Panc1 (cell line): Measurements from ENCODE around the gene RNF169. TPM values are rescaled to one million over a fixed set of nuclear protein-coding genes. Genes with fewer than 3 reads are reported as not detected.

ENCODE experiments used
- ATAC-seq: fragments of 200-7000 bp; cut with Tn5 transposase; 2 replicates; pipeline ENCODE4 v1.9.1; 2020; ENCODE audit warnings: mild to moderate bottlenecking, moderate library complexity
- BruUV-seq: library from RNA; stranded (reverse); fragments of 400-500 nt; replicated peaks from 2 replicates; lab custom pipeline; 2021; lab: Mats Ljungman, UMichigan
- CTCF ChIA-PET: fragments of 300-600 bp; sonication (Branson Sonifier 250); formaldehyde crosslinking; loops from one replicate; lab custom pipeline; 2022; ENCODE audit warnings: antibody characterized with exemption; lab: Charles Lee
- POLR2A ChIA-PET: fragments of 300-600 bp; sonication (Branson Sonifier 250); formaldehyde crosslinking; loops from one replicate; lab custom pipeline; 2022; ENCODE audit warnings: antibody characterized with exemption; lab: Charles Lee
- DNase-seq: peaks from one replicate; pipeline ENCODE4 v3.0.0-alpha.2; 2010; ENCODE audit warnings: low read depth, low spot score
- H3K27ac ChIP-seq: 2 replicates; pipeline ENCODE4 v1.5.1; 2011; ENCODE audit warnings: mild to moderate bottlenecking, low read length, inconsistent platforms
- H3K27me3 ChIP-seq: fragments of 200-500 bp; sonication (Bioruptor generic); 2 replicates; pipeline ENCODE4 v1.6.0; 2014; ENCODE audit warnings: low read length, inconsistent platforms; ENCODE audit not compliant: control insufficient read depth, insufficient read depth
- H3K36me3 ChIP-seq: fragments of 200-500 bp; sonication (Bioruptor generic); 2 replicates; pipeline ENCODE4 v1.5.1; 2014; ENCODE audit warnings: inconsistent platforms, mild to moderate bottlenecking, low read length, moderate library complexity; ENCODE audit not compliant: control insufficient read depth, insufficient read depth
- H3K4me1 ChIP-seq: 2 replicates; pipeline ENCODE4 v1.5.1; 2011; ENCODE audit warnings: inconsistent platforms, mild to moderate bottlenecking, low read length, moderate library complexity; ENCODE audit not compliant: control insufficient read depth, insufficient read depth
- H3K4me3 ChIP-seq, 2 experiments: 2 replicates each; pipeline ENCODE4 v1.5.1; 2011 to 2012; ENCODE audit warnings: low read depth in 2 of 2, low read length in 2 of 2, mild to moderate bottlenecking in 2 of 2, inconsistent platforms in 1 of 2, moderate library complexity in 1 of 2
- H3K9me3 ChIP-seq: fragments of 200-500 bp; sonication (Bioruptor generic); 2 replicates; pipeline ENCODE4 v1.5.1; 2014; ENCODE audit warnings: low read depth, mild to moderate bottlenecking, inconsistent platforms, low read length, moderate library complexity; ENCODE audit not compliant: control insufficient read depth, insufficient read depth
- POLR2AphosphoS5 ChIP-seq: IDR thresholded peaks from 2 replicates; pipeline ENCODE4 v1.6.1; 2012; ENCODE audit warnings: mild to moderate bottlenecking, low read depth, low read length, moderate library complexity
- SIN3A ChIP-seq: IDR thresholded peaks from 2 replicates; pipeline ENCODE4 v1.6.1; 2012; ENCODE audit warnings: low read depth, mild to moderate bottlenecking, low read length, moderate library complexity, borderline replicate concordance; ENCODE audit not compliant: insufficient read depth
- TCF7L2 ChIP-seq: IDR thresholded peaks from 2 replicates; pipeline ENCODE4 v1.6.1; 2011; ENCODE audit warnings: mild to moderate bottlenecking, low read depth, low read length, inconsistent platforms
- in situ Hi-C: cut with HindIII; loops from 2 replicates; pipeline ENCODE4 v1.10.0; 2016; ENCODE audit warnings: low sequenced_read_pairs, low pct_unique_long_range_greater_than_20kb
- intact Hi-C: fragments of 100-400 bp; cut with micrococcal nuclease; formaldehyde crosslinking; loops from one replicate; pipeline ENCODE4 v1.10.0; 2022; ENCODE audit not compliant: unreplicated experiment
- total RNA-seq: library from RNA; stranded (reverse); gene quantifications from one replicate; pipeline ENCODE4 v1.2.1, GENCODE V29; 2021; ENCODE audit not compliant: unreplicated experiment
- TF ChIP-seq, protein P1 (sequence below), 2 experiments: IDR thresholded peaks; 2 replicates each; pipeline ENCODE4 v1.6.1; 2011 to 2012; ENCODE audit warnings: low read depth in 2 of 2, control low read depth in 1 of 2, low read length in 1 of 2, mild to moderate bottlenecking in 1 of 2, moderate library complexity in 1 of 2; ENCODE audit not compliant: insufficient read depth in 1 of 2
- TF ChIP-seq, protein P2 (sequence below): fragments of 450-650 bp; IDR thresholded peaks from 2 replicates; pipeline ENCODE4 v1.5.1; 2017; ENCODE audit warnings: mild to moderate bottlenecking

The RNF169 gene
- total RNA-seq, 1 experiment from 2014 or later = 23.6 TPM

DNA sequence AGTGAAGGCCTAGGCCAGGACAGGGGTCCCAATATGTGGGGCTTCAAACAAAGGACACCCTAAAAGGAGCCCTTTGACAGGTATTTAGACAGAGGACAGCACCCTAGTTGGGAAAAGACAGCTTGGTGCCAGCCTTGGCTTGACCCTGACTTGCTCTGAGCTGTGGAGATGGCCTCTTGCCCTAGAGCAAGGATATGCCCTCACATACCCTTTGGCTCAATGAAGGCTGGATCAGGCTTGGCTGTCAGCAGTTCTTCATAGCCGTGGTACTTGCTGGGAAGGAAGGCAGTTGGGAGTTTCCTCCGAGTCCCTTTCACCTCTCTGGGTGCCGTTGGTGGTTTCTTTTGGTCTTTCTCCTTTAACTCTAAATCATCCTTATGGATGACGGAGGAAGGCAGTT, 96.2 kb downstream of the RNF169 start:
- BruUV-seq = no TSS peak
- no peaks in the 10 kb centered on the region for H3K27me3 ChIP-seq
- POLR2A ChIA-PET = no interaction called here
- no peak overlapping the region for H3K27ac ChIP-seq
- in situ Hi-C loops = no loop called here
- H3K36me3 ChIP-seq = peaks cover 15% of the 10 kb centered on the region; the same call in 1 of the 2 replicates
- TF ChIP-seq, protein P1, sequence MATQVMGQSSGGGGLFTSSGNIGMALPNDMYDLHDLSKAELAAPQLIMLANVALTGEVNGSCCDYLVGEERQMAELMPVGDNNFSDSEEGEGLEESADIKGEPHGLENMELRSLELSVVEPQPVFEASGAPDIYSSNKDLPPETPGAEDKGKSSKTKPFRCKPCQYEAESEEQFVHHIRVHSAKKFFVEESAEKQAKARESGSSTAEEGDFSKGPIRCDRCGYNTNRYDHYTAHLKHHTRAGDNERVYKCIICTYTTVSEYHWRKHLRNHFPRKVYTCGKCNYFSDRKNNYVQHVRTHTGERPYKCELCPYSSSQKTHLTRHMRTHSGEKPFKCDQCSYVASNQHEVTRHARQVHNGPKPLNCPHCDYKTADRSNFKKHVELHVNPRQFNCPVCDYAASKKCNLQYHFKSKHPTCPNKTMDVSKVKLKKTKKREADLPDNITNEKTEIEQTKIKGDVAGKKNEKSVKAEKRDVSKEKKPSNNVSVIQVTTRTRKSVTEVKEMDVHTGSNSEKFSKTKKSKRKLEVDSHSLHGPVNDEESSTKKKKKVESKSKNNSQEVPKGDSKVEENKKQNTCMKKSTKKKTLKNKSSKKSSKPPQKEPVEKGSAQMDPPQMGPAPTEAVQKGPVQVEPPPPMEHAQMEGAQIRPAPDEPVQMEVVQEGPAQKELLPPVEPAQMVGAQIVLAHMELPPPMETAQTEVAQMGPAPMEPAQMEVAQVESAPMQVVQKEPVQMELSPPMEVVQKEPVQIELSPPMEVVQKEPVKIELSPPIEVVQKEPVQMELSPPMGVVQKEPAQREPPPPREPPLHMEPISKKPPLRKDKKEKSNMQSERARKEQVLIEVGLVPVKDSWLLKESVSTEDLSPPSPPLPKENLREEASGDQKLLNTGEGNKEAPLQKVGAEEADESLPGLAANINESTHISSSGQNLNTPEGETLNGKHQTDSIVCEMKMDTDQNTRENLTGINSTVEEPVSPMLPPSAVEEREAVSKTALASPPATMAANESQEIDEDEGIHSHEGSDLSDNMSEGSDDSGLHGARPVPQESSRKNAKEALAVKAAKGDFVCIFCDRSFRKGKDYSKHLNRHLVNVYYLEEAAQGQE (IDR thresholded peaks at IDR 0.05; ENCODE audit: insufficient read depth in 1 of 2, low read depth in 2 of 2, low read length in 1 of 2) = no peak
- TF ChIP-seq POLR2AphosphoS5 (no peak), TCF7L2 (no peak), SIN3A (no peak)
- TF ChIP-seq, protein P2, sequence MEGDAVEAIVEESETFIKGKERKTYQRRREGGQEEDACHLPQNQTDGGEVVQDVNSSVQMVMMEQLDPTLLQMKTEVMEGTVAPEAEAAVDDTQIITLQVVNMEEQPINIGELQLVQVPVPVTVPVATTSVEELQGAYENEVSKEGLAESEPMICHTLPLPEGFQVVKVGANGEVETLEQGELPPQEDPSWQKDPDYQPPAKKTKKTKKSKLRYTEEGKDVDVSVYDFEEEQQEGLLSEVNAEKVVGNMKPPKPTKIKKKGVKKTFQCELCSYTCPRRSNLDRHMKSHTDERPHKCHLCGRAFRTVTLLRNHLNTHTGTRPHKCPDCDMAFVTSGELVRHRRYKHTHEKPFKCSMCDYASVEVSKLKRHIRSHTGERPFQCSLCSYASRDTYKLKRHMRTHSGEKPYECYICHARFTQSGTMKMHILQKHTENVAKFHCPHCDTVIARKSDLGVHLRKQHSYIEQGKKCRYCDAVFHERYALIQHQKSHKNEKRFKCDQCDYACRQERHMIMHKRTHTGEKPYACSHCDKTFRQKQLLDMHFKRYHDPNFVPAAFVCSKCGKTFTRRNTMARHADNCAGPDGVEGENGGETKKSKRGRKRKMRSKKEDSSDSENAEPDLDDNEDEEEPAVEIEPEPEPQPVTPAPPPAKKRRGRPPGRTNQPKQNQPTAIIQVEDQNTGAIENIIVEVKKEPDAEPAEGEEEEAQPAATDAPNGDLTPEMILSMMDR = no peak
- H3K9me3 ChIP-seq = no peaks in the 10 kb centered on the region
- intact Hi-C loops = no loop called here
- no peak for ATAC-seq
- CTCF ChIA-PET = no interaction called here
- H3K4me1 ChIP-seq = no peaks in the 10 kb centered on the region
- no peak overlapping the region for H3K4me3 ChIP-seq
- DNase-seq = no peak

DNA sequence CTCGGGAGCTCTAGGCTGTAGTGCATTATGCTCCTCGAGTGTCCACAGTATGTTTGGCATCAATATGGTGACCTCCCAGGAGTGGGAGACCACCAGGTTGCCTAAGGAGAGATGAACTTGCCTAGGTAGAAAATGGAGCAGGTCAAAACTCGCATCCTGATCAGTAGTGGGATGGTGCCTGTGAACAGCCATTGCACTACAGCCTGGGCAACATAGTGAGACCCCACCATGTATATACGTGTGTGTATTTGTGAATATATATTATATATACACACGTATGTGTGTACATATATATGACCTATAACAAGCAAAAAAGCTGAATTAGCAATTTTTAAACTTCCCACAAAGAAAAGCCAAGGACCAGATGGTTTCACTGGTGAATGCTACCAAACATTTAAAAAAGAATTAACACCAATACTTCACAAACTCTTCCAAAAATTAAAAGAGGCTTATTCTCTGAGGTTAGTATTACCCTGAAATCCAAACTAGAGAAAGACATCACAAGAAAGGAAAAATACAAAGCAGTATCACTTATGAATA, 97.4 kb downstream of the RNF169 start:
- POLR2A ChIA-PET = no interaction called here
- Histone ChIP-seq H3K4me3 (no peak overlapping the region), H3K4me1 (no peaks in the 10 kb centered on the region), H3K27ac (no peak overlapping the region), H3K27me3 (no peaks in the 10 kb centered on the region), H3K36me3 (peaks cover 15% of the 10 kb centered on the region; the same call in 1 of the 2 replicates), H3K9me3 (no peaks in the 10 kb centered on the region)
- intact Hi-C loops (no loop called here), in situ Hi-C loops (no loop called here)
- ATAC-seq (no peak), DNase-seq (no peak)
- TF ChIP-seq POLR2AphosphoS5 = no peak
- TF ChIP-seq, protein P1 (IDR thresholded peaks at IDR 0.05; ENCODE audit: insufficient read depth in 1 of 2, low read depth in 2 of 2, low read length in 1 of 2) = no peak
- TF ChIP-seq TCF7L2 = no peak
- no peak for TF ChIP-seq SIN3A
- TF ChIP-seq, protein P2 = no peak
- BruUV-seq = no TSS peak
- CTCF ChIA-PET = no interaction called here
